Measurements from ENCODE around the gene PRR29.
A peak's percentile ranks its signal among the peaks of the same experiment; 100 is the strongest.

Gene PRR29

DNA sequence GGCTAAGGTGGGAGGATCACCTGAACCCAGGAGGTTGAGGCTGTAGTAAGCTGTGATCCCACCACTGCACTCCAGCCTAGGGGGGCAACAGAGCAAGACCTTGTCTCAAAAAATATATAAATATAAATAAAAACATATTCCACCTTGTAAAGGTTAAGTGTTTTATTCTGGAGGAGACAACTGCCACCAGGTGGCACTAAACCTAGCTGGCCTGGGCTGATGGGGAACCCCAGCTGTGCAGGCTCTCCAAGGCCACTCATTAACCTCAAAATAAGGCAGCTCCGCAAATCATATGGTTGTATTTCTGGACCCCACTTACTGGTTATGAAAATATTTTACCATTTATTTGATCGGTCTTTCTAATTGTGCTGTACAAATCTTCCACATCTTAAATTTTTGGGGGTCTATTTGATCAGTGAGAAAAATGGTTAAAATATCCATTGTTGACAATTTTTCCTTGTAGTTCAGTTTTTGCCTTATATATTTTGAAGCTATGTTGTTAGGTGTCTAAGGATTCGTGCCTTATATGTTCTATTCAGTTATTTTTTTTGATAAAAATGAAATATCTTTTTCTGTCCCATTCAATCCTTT is 30.8 kb downstream of the PRR29 start:
- Histone ChIP-seq H4K91ac (ENCODE audit: low read depth, low read length) (no peak overlapping the region), H3K27me3 (ENCODE audit: insufficient read depth, low read length) (no peaks in the 10 kb centered on the region), H3K4ac (ENCODE audit: low read depth, low read length) (no peak overlapping the region), H2BK12ac (ENCODE audit: low read length) (no peak overlapping the region), H3K18ac (ENCODE audit: low read length) (no peak overlapping the region), H3K4me2 (ENCODE audit: low read length) (no peak overlapping the region), H3K9me3 (ENCODE audit: insufficient read depth, low read depth, low read length) (peaks cover 1% of the 10 kb centered on the region), H2BK5ac (ENCODE audit: low read depth, low read length, poor library complexity) (no peak overlapping the region), H2AFZ (ENCODE audit: insufficient read depth, low read length, poor library complexity) (no peak overlapping the region), H3K36me3 (ENCODE audit: control insufficient read depth in 1 of 2, insufficient read depth in 2 of 2, low read length in 2 of 2) (no peaks in the 10 kb centered on the region), H3K4me1 (ENCODE audit: control insufficient read depth in 1 of 2, insufficient read depth in 2 of 2, low read length in 2 of 2) (no peaks in the 10 kb centered on the region), H3K14ac (ENCODE audit: low read length) (no peak overlapping the region), H4K12ac (ENCODE audit: low read depth, low read length) (no peak overlapping the region), H3K9ac (ENCODE audit: low read length) (no peak overlapping the region), H3K23ac (ENCODE audit: low read length) (no peak overlapping the region), H2BK120ac (ENCODE audit: insufficient read depth, low read length, poor library complexity) (no peak overlapping the region), H4K8ac (ENCODE audit: low read depth, low read length) (no peak overlapping the region), H2AK5ac (ENCODE audit: low read length) (no peak overlapping the region), H3K79me1 (ENCODE audit: low read length) (no peaks in the 10 kb centered on the region), H3K79me2 (ENCODE audit: control insufficient read depth, insufficient read depth, low read length, poor library complexity) (no peaks in the 10 kb centered on the region), H3K27ac (ENCODE audit: low read depth, low read length) (no peak overlapping the region), H3K4me3 (ENCODE audit: low read depth, low read length) (no peak overlapping the region)
- DNase-seq = peak; percentile 43 to 74
- WGBS (ENCODE audit: extremely low coverage, insufficient coverage, insufficient read length) = no CpG with 5 or more reads among the region's 3 CpGs

DNA sequence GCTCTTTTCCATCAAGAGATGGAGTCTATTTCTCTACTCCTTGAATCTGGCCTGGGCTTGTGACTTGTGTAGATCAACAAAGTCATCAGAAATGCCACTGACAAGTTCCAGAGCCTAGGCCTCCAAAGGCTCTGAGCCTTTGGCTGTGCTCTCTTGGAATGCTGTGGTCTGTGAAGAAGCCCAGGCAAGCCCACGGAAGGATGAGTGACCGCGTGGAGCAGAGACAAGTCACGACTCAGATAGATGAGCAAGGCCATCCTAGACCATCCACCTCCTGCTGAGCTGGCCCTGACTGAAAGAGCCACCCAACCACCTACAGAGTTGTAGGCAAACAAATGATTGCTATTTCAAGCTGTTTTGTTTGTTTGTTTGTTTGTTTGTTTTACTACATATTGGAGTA is 33.9 kb downstream of the PRR29 start:
- Histone ChIP-seq H3K4me1 (ENCODE audit: control insufficient read depth in 1 of 2, insufficient read depth in 2 of 2, low read length in 2 of 2) (no peaks in the 10 kb centered on the region), H3K23ac (ENCODE audit: low read length) (no peak overlapping the region), H4K12ac (ENCODE audit: low read depth, low read length) (no peak overlapping the region), H3K79me1 (ENCODE audit: low read length) (no peaks in the 10 kb centered on the region), H2BK120ac (ENCODE audit: insufficient read depth, low read length, poor library complexity) (no peak overlapping the region), H4K91ac (ENCODE audit: low read depth, low read length) (no peak overlapping the region), H3K9ac (ENCODE audit: low read length) (no peak overlapping the region), H3K79me2 (ENCODE audit: control insufficient read depth, insufficient read depth, low read length, poor library complexity) (no peaks in the 10 kb centered on the region), H3K18ac (ENCODE audit: low read length) (no peak overlapping the region), H3K36me3 (ENCODE audit: control insufficient read depth in 1 of 2, insufficient read depth in 2 of 2, low read length in 2 of 2) (no peaks in the 10 kb centered on the region), H3K27me3 (ENCODE audit: insufficient read depth, low read length) (no peaks in the 10 kb centered on the region), H3K27ac (ENCODE audit: low read depth, low read length) (no peak overlapping the region), H2BK5ac (ENCODE audit: low read depth, low read length, poor library complexity) (no peak overlapping the region), H4K8ac (ENCODE audit: low read depth, low read length) (no peak overlapping the region), H2BK12ac (ENCODE audit: low read length) (no peak overlapping the region), H3K4ac (ENCODE audit: low read depth, low read length) (no peak overlapping the region), H2AFZ (ENCODE audit: insufficient read depth, low read length, poor library complexity) (no peak overlapping the region), H2AK5ac (ENCODE audit: low read length) (no peak overlapping the region), H3K4me3 (ENCODE audit: low read depth, low read length) (no peak overlapping the region), H3K14ac (ENCODE audit: low read length) (no peak overlapping the region), H3K4me2 (ENCODE audit: low read length) (no peak overlapping the region), H3K9me3 (ENCODE audit: insufficient read depth, low read depth, low read length) (no peaks in the 10 kb centered on the region)
- DNase-seq = no peak
- no CpG with 5 or more reads among the region's 4 CpGs for WGBS (ENCODE audit: extremely low coverage, insufficient coverage, insufficient read length)

DNA sequence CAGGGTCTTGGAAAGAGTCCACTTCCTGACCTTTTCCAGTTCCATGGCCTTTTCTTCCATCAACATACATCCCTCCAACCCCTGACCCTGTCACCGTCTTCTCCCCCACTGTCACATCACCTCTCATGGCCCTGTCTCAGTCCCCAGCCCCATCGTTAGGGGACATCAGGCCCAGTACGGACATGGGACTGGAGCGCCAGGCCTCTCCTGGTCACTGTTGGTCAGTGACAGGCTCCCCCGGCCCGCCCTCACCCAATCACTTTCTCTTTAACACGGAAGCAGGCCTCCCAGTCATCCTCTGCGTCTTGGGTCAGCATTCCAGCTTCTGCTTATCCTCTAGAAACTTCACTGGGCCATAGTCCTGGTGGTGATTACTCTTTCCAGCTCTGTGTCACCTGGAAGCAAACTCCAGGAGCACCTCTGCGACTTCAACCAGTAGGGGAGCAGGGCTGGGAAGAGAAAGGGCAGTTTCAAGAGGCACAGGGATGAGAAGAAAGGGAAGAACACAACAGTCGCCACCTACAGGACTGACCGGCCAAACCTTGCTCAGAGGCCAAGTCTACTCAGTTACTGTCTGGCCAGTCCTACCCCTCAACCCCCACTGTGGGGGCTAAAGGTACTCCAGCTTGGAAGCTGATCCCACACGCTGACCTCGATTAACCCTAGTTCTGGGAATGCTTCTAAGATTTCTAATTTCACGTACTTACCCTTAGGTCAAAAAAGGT is 38.2 kb downstream of the PRR29 start:
- H2BK5ac ChIP-seq (ENCODE audit: low read depth, low read length, poor library complexity) = no peak overlapping the region
- no peak overlapping the region for H3K9ac ChIP-seq (ENCODE audit: low read length)
- H3K4me1 ChIP-seq (ENCODE audit: control insufficient read depth in 1 of 2, insufficient read depth in 2 of 2, low read length in 2 of 2) = no peaks in the 10 kb centered on the region
- H3K79me1 ChIP-seq (ENCODE audit: low read length) = no peaks in the 10 kb centered on the region
- H3K27me3 ChIP-seq (ENCODE audit: insufficient read depth, low read length) = no peaks in the 10 kb centered on the region
- peaks cover 6 to 9% of the 10 kb centered on the region in 2 experiments for H3K36me3 ChIP-seq (ENCODE audit: control insufficient read depth in 1 of 2, insufficient read depth in 2 of 2, low read length in 2 of 2)
- H3K4me3 ChIP-seq (ENCODE audit: low read depth, low read length) = no peak overlapping the region
- no peak overlapping the region for H4K8ac ChIP-seq (ENCODE audit: low read depth, low read length)
- H2AFZ ChIP-seq (ENCODE audit: insufficient read depth, low read length, poor library complexity) = no peak overlapping the region
- H3K18ac ChIP-seq (ENCODE audit: low read length) = no peak overlapping the region
- H4K91ac ChIP-seq (ENCODE audit: low read depth, low read length) = no peak overlapping the region
- no peak for DNase-seq
- H3K79me2 ChIP-seq (ENCODE audit: control insufficient read depth, insufficient read depth, low read length, poor library complexity) = no peaks in the 10 kb centered on the region
- H3K4me2 ChIP-seq (ENCODE audit: low read length) = no peak overlapping the region
- no peak overlapping the region for H2BK12ac ChIP-seq (ENCODE audit: low read length)
- WGBS (ENCODE audit: extremely low coverage, insufficient coverage, insufficient read length) = no CpG with 5 or more reads among the region's 14 CpGs
- H3K14ac ChIP-seq (ENCODE audit: low read length) = no peak overlapping the region
- H4K12ac ChIP-seq (ENCODE audit: low read depth, low read length) = no peak overlapping the region
- no peak overlapping the region for H3K23ac ChIP-seq (ENCODE audit: low read length)
- H3K27ac ChIP-seq (ENCODE audit: low read depth, low read length) = no peak overlapping the region
- H2BK120ac ChIP-seq (ENCODE audit: insufficient read depth, low read length, poor library complexity) = no peak overlapping the region
- H2AK5ac ChIP-seq (ENCODE audit: low read length) = no peak overlapping the region
- no peaks in the 10 kb centered on the region for H3K9me3 ChIP-seq (ENCODE audit: insufficient read depth, low read depth, low read length)
- H3K4ac ChIP-seq (ENCODE audit: low read depth, low read length) = no peak overlapping the region

DNA sequence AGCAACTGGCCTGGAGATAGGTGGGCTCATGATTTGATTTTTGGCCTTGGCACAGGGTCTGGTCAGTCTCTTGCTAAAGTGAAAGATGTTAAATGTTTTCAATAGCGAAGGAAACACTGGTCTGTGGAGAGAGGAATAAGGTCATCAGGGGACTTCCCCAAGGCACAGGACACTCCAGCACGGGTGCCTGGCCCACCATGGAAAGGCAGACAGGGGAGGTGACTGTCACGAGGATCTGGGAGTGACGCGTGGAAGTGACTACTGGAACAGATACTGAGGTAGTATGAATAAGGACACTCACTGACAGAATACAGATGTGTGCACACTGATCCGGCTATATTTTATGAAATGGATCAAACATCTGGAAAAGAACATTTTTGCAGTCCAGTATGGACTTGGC is 39.0 kb downstream of the PRR29 start:
- H3K27ac ChIP-seq (ENCODE audit: low read depth, low read length) = no peak overlapping the region
- H2BK5ac ChIP-seq (ENCODE audit: low read depth, low read length, poor library complexity) = no peak overlapping the region
- no peak overlapping the region for H4K91ac ChIP-seq (ENCODE audit: low read depth, low read length)
- H2AFZ ChIP-seq (ENCODE audit: insufficient read depth, low read length, poor library complexity) = no peak overlapping the region
- no peak overlapping the region for H3K4me3 ChIP-seq (ENCODE audit: low read depth, low read length)
- H4K8ac ChIP-seq (ENCODE audit: low read depth, low read length) = no peak overlapping the region
- H3K23ac ChIP-seq (ENCODE audit: low read length) = no peak overlapping the region
- DNase-seq = no peak
- H2AK5ac ChIP-seq (ENCODE audit: low read length) = no peak overlapping the region
- H2BK120ac ChIP-seq (ENCODE audit: insufficient read depth, low read length, poor library complexity) = no peak overlapping the region
- no peaks in the 10 kb centered on the region for H3K79me1 ChIP-seq (ENCODE audit: low read length)
- H3K9ac ChIP-seq (ENCODE audit: low read length) = no peak overlapping the region
- H3K9me3 ChIP-seq (ENCODE audit: insufficient read depth, low read depth, low read length) = no peaks in the 10 kb centered on the region
- no peaks in the 10 kb centered on the region for H3K79me2 ChIP-seq (ENCODE audit: control insufficient read depth, insufficient read depth, low read length, poor library complexity)
- no peak overlapping the region for H3K4me2 ChIP-seq (ENCODE audit: low read length)
- no peaks in the 10 kb centered on the region for H3K27me3 ChIP-seq (ENCODE audit: insufficient read depth, low read length)
- H2BK12ac ChIP-seq (ENCODE audit: low read length) = no peak overlapping the region
- no CpG with 5 or more reads among the region's 6 CpGs for WGBS (ENCODE audit: extremely low coverage, insufficient coverage, insufficient read length)
- H3K4me1 ChIP-seq (ENCODE audit: control insufficient read depth in 1 of 2, insufficient read depth in 2 of 2, low read length in 2 of 2) = no peaks in the 10 kb centered on the region
- no peak overlapping the region for H3K14ac ChIP-seq (ENCODE audit: low read length)
- H3K18ac ChIP-seq (ENCODE audit: low read length) = no peak overlapping the region
- H3K36me3 ChIP-seq (ENCODE audit: control insufficient read depth in 1 of 2, insufficient read depth in 2 of 2, low read length in 2 of 2) = peaks cover 8 to 9% of the 10 kb centered on the region in 2 experiments
- H4K12ac ChIP-seq (ENCODE audit: low read depth, low read length) = no peak overlapping the region
- no peak overlapping the region for H3K4ac ChIP-seq (ENCODE audit: low read depth, low read length)

All from trophoblast cell (in vitro differentiated cells and primary cell).